NCI-H146 treated with DMSO at 0.1 percent for 48 hours (cell line): ENCODE measurements around the gene THSD4.
"Not testable (repeated sequence)": the region's sequence is repeated elsewhere in the genome, so short reads cannot be mapped to it uniquely, and the experiment has no call there.

Experiments used
- DNase-seq: peaks from one replicate; lab custom pipeline; 2025; ENCODE audit not compliant: unreplicated experiment; lab: John Stamatoyannopoulos, UW

THSD4 gene

GRCh38 chr15:71664622-71665021 lies 549.4 kb downstream of the THSD4 start:
- DNase-seq: no peak

GRCh38 chr15:71666763-71667620 lies 551.7 kb downstream of the THSD4 start:
- DNase-seq: no peak

- DNase-seq: no peak
These were observed 554.4 kb downstream of the THSD4 start for GRCh38 chr15:71669688-71670087.

GRCh38 chr15:71670222-71670621 lies 555.0 kb downstream of the THSD4 start:
- not testable (repeated sequence) for DNase-seq

- DNase-seq: no peak
These were observed 559.1 kb downstream of the THSD4 start for GRCh38 chr15:71674354-71674753.

- no peak for DNase-seq
These were observed 562.1 kb downstream of the THSD4 start for GRCh38 chr15:71677352-71677751.

- no peak for DNase-seq
These were observed 562.5 kb downstream of the THSD4 start for GRCh38 chr15:71677766-71678165.

GRCh38 chr15:71678191-71678590 lies 562.9 kb downstream of the THSD4 start:
- no peak for DNase-seq

- DNase-seq: no peak
These were observed 563.3 kb downstream of the THSD4 start for GRCh38 chr15:71678605-71679004.

- no peak for DNase-seq
These were observed 564.0 kb downstream of the THSD4 start for GRCh38 chr15:71679223-71679792.

- DNase-seq: no peak
These were observed 564.6 kb downstream of the THSD4 start for GRCh38 chr15:71679793-71680353.

- no peak for DNase-seq
These were observed 566.7 kb downstream of the THSD4 start for GRCh38 chr15:71682001-71682400.

- no peak for DNase-seq
These were observed 568.4 kb downstream of the THSD4 start for GRCh38 chr15:71683411-71684274.

- DNase-seq: no peak
These were observed 570.2 kb downstream of the THSD4 start for GRCh38 chr15:71685420-71685993.

- DNase-seq: no peak
These were observed 571.2 kb downstream of the THSD4 start for GRCh38 chr15:71686221-71687050.

GRCh38 chr15:71687902-71688508 lies 572.7 kb downstream of the THSD4 start:
- DNase-seq: no peak

GRCh38 chr15:71688509-71689094 lies 573.3 kb downstream of the THSD4 start:
- no peak for DNase-seq

GRCh38 chr15:71691081-71691457 lies 575.8 kb downstream of the THSD4 start:
- no peak for DNase-seq
